ENCODE measurements around the gene EBF3.

EBF3 gene

GRCh38 chr10:129942936-129943715, 20.9 kb downstream of the EBF3 start:
- DNase-seq = no peak

DNA sequence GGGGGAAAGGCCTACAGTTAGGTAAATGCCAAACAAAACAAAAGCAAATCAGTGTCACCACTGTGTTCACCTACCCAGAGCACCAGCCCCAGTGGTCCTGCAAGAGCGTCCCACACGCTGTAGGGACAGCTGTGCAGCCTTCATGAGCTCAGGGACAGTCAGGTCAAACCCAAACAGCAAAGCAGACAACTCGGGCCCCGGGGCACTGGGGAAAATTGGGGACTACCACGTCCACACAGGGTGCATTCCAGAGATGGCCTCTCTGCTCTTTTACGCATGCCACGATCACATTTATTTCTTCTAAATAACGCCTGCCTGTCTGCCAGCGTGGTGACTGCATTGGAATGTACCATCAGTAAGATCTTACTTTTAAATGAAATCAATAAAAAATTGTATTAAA, 21.7 kb downstream of the EBF3 start:
- no peak for DNase-seq

GRCh38 chr10:129942019-129942277, 22.1 kb downstream of the EBF3 start:
- DNase-seq = no peak

DNA sequence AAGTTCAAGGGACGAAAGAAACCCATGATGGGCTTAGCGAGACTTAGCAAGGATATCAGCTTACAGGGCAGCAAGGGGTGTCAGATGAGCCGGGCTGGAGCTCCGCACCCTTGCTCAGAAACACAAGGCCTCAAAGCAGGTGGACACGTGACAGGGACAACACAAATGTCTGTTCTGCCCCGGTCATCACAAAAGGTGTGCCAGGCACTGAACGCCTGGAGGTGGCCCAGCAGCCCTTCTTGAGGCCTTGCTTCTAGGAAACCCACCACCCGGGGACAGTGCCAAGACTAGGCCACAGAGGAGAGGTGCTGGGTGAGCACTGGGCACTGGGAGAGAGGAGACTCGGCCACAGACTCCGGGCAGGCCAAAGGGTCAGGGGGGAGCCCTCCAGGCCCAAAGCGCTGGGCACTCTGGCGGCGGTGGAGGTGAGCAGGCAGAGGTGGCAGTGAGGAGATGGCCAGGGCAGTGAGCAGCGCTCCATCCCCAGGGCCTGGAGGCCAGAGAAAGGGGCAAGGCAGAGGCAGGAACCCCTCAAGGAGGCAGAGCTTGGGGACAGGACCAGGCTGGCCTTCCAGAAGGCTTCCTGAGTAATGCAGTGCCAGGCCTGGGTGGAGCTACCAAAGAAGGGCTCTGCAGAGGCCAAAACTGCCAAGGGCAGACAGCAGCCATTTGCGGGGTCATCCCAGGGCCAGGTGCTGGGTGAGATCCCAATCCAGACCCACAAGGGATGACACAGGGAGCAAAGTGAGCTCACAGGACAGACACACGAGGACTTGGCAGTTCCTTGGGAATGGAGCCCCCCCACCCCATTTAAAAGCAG, 22.7 kb downstream of the EBF3 start:
- DNase-seq = no peak

DNA sequence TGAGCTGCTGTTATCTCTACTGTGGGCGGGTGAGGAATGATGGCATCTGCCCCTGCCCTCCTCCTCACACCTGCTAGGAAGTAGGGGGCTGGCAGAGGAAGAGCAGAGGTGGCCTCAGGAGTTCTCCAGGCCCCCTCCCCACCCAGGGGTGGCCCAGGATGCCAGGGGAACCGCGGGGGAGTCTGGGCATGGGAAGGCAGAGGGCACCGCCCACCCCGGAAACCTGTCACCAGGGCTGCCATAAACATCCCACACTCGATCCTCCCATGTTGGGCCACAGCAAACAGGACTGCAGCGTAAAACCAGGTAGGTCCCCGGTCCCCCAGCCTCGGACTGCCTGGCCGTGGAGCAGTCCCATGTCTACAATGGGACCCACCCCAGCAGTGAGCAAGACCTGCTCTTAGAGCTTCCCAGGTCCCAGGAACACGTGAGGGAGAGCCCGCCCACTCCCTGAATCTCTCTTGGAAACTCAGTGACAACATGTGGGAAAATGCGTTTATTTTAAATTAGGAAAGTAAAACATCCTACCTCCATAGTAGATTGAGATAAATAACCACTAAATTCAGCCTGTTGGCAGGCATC, 23.4 kb downstream of the EBF3 start:
- DNase-seq = no peak

GRCh38 chr10:129939416-129940275, 24.4 kb downstream of the EBF3 start:
- DNase-seq = no peak

DNA sequence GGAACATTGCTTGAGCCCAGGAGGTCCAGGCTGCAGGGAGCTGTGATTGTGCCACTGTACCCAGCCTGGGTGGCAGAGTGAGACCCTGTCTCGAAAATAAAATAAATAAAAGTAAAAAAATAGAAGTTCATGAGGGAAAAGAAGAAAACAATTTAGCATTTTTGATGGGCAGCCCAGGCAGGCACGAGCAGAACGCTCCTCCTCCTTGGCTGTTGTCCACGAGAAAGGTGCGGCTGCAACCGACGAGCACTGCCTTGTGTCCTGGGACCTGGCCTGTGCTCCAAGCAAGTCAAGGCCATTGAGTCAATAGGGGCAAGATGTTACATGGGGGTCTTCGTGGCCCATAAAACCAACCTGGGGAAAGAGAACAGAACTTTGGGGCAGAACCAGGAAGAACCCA, 25.6 kb downstream of the EBF3 start:
- DNase-seq = no peak

DNA sequence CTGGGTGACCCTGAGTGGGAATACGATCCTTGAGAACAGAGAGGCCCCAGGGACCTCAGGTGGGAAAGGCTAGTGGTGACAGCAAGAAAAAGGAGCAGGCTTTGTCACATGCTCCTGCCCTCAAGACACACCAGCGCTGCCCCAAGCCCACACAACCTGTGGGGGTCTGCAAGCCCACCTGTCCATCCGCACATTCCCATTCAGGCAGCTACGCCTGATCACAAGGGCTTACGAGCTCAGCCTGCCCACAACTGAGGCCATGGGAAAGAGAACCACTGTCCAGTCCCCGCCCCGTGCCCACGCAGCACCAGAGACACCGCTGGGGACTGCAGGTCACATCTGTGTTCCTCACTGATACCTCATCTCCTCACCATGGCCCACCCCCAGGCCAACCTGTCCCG, 26.7 kb downstream of the EBF3 start:
- no peak for DNase-seq

- no peak for DNase-seq
These were observed 27.2 kb downstream of the EBF3 start for GRCh38 chr10:129936923-129937300.

- no peak for DNase-seq
These were observed 27.7 kb downstream of the EBF3 start for GRCh38 chr10:129936266-129936922.

DNA sequence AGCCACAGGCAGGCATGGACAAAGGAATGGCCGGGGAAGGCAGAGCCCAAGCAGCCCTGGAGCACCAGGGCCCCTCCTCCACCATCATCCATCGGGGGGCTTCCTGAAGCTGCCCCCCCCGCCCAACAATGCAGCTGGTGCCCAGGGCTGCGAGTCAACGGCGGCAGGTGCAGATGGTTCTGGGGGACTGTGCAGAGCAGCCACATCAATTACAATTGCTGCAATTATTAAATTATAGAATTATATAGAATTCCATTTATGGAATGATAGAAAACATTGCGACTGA, 28.3 kb downstream of the EBF3 start:
- no peak for DNase-seq

DNA sequence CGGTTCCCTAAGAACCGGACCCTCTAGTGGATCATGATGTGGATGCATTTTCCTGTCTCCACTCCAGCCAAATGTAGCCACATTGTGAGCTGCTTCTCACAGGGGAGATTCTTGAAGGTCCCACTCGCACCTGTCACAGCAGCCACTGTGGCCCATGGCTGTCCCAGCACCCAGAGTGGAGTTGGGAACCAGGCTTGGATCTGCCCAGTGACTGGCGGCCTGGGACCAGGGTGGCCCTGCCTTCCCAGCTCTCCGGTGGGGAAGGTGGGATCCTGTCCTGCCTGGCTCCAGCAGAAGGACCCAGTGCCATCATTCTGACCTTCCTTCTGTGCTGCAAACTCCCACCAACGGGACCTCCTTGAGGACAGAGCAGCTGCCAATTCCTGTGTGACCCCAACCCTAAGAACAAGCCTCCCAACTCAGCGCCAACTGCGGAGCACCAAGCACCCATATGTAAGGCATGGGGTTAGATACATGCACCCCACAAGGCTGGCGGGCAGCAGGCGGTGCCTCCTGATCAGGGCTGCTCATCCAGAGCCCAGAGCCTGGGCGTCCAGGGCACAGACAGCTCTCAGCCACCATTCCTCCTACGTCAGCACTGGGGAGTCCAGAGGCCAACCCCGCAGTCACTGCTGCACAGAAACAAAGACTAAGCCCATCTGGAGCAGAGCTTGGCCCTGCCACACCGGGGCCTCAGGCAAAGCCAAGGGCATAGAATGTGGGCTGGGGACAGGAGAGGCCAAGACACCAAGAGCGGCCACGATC, 28.8 kb downstream of the EBF3 start:
- no peak for DNase-seq

DNA sequence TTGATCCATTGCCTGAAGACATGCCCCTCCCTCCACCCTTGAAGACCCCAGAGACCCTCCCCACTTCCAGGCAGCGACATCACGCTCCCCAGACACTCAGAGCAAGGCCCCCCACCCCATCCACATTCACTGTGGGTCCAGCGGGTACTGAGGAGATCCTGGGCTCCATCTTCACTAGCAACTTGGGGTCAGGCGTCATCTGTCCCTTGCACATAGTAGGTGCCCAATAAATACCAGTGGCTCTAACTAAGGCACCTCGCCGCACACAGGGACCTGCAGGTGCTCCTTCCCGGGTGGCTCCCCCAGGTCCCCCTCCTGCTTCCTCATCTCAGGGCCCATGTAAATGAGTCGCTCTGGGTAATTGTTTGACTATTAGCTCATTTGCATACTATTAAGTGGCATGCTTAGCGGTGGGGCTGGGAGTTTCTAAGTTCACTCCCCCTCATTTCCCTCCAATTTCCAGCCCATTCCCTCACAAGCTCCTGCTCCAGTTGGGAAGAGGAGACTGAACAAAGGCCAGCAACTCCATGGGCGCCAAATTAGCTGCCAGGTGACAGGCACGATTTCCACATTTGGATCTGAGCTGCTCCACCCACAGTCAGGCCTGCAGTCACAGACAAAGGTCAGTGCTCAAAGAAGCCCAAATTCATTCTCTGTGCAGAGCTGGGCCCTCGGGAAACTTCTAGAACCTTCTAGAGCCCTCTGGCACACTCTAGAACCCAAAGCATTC, 29.7 kb downstream of the EBF3 start:
- no peak for DNase-seq

- DNase-seq = no peak
These were observed 30.5 kb downstream of the EBF3 start for GRCh38 chr10:129933456-129934092.

- DNase-seq = no peak
These were observed 31.2 kb downstream of the EBF3 start for GRCh38 chr10:129932751-129933433.

DNA sequence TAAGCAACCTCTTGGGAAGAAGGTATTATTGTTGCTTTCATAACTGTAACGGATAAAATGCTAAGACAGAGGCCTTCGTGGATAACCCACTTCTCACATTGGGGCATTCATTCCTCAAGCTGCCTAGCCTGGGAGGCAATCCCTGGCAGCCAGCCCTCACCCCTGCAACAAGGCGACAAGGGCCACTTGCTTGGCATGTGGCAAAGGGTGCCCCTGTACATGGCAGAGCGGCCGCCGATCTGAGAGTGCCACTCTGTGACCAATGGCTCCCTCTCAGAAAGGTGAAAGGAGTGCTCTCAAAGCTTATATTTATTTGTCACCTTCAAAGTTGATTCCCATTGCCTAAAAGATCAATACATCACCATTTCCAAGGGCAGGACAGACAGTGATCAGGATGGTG, 31.9 kb downstream of the EBF3 start:
- no peak for DNase-seq

- DNase-seq = no peak
These were observed 34.5 kb downstream of the EBF3 start for GRCh38 chr10:129929343-129930292.

GRCh38 chr10:129927351-129928120, 36.5 kb downstream of the EBF3 start:
- DNase-seq = no peak
